PC-9 (cell line): ENCODE results near the gene FAM174C. TPM values are rescaled to one million over a fixed set of nuclear protein-coding genes. Genes with fewer than 3 reads are reported as not detected.

Source experiments
- BruUV-seq: library from RNA; stranded (reverse); fragments of 400-500 nt; replicated peaks from 2 replicates; lab custom pipeline; 2021; lab: Mats Ljungman, UMichigan
- CTCF ChIA-PET: fragments of 300-600 bp; sonication (Branson Sonifier 250); formaldehyde crosslinking; loops from one replicate; lab custom pipeline; 2022; ENCODE audit warnings: antibody characterized with exemption; lab: Charles Lee
- POLR2A ChIA-PET: fragments of 300-600 bp; sonication (Branson Sonifier 250); formaldehyde crosslinking; loops from one replicate; lab custom pipeline; 2022; ENCODE audit warnings: antibody characterized with exemption; ENCODE audit not compliant: unreplicated experiment; lab: Charles Lee
- DNase-seq, 2 experiments: peaks; one replicate each; pipeline versions ENCODE4 v3.0.0 to v3.0.0-alpha.2; 2015 to 2022; ENCODE audit warnings: mixed read lengths in 1 of 2
- H2AFZ ChIP-seq: fragments of 200-600 bp; sonication (generic); 2 replicates; pipeline ENCODE4 v1.8.1; 2017; ENCODE audit warnings: antibody characterized with exemption
- H3F3A ChIP-seq: fragments of 200-600 bp; sonication (generic); 2 replicates; pipeline ENCODE4 v1.8.1; 2017; ENCODE audit warnings: antibody characterized with exemption, mild to moderate bottlenecking, low read depth; ENCODE audit not compliant: insufficient read depth
- H3K27ac ChIP-seq: fragments of 200-600 bp; sonication (generic); 2 replicates; pipeline ENCODE4 v1.6.1; 2016; ENCODE audit warnings: mixed run types
- H3K27me3 ChIP-seq: fragments of 200-600 bp; sonication (generic); 2 replicates; pipeline ENCODE4 v1.6.1; 2016; ENCODE audit warnings: low read depth, mixed run types; ENCODE audit not compliant: insufficient read depth
- H3K36me3 ChIP-seq: fragments of 200-600 bp; sonication (generic); 2 replicates; pipeline ENCODE4 v1.6.1; 2016; ENCODE audit warnings: low read depth, mixed run types
- H3K4me1 ChIP-seq: fragments of 200-600 bp; sonication (generic); replicated peaks from 2 replicates; pipeline ENCODE4 v1.6.1; 2016; ENCODE audit warnings: mixed run types; ENCODE audit not compliant: insufficient read depth
- H3K4me2 ChIP-seq: fragments of 200-600 bp; sonication (generic); 2 replicates; pipeline ENCODE4 v1.6.1; 2017; ENCODE audit warnings: mixed run types
- H3K4me3 ChIP-seq: fragments of 200-600 bp; sonication (generic); 2 replicates; pipeline ENCODE4 v1.6.1; 2016; ENCODE audit warnings: mixed run types
- H3K79me2 ChIP-seq: fragments of 200-600 bp; sonication (generic); 2 replicates; pipeline ENCODE4 v1.6.1; 2017; ENCODE audit warnings: low read depth, mixed run types
- H3K9me2 ChIP-seq: fragments of 200-600 bp; sonication (generic); 2 replicates; pipeline ENCODE4 v1.8.1; 2017; ENCODE audit warnings: mild to moderate bottlenecking; ENCODE audit not compliant: insufficient read depth
- H3K9me3 ChIP-seq: fragments of 200-600 bp; sonication (generic); 2 replicates; pipeline ENCODE4 v1.8.1; 2016; ENCODE audit warnings: low read depth; ENCODE audit not compliant: insufficient read depth
- H4K20me1 ChIP-seq: fragments of 200-600 bp; sonication (generic); 2 replicates; pipeline ENCODE4 v1.8.1; 2017; ENCODE audit not compliant: insufficient read depth
- EZH2 ChIP-seq: fragments of 200-600 bp; sonication (generic); IDR thresholded peaks from 2 replicates; pipeline ENCODE4 v1.8.0; 2017; ENCODE audit warnings: antibody characterized with exemption, low read depth
- intact Hi-C: fragments of 100-400 bp; cut with micrococcal nuclease; formaldehyde crosslinking; loops from one replicate; pipeline ENCODE4 v1.10.0; 2022; ENCODE audit not compliant: unreplicated experiment
- total RNA-seq: library from RNA; stranded (reverse); gene quantifications from 2 replicates; pipeline ENCODE4 v1.2.3, GENCODE V29; 2021
- TF ChIP-seq, protein P1 (sequence below): fragments of 200-600 bp; sonication (generic); conservative IDR thresholded peaks from 2 replicates; pipeline ENCODE4 v1.6.1; 2017; ENCODE audit warnings: mixed run types, antibody characterized with exemption, mild to moderate bottlenecking, moderate library complexity

FAM174C gene
- total RNA-seq, 1 experiment from 2014 or later = 51.8 TPM

- Histone ChIP-seq H3K4me3 (peak overlapping the region; percentile 71), H3K4me2 (peak overlapping the region; percentile 75), H3K4me1 (peaks cover 19% of the 10 kb centered on the region), H3K79me2 (peaks cover 57% of the 10 kb centered on the region), H3K36me3 (peaks cover 3% of the 10 kb centered on the region; the same call in 1 of the 2 replicates), H4K20me1 (peaks cover 14% of the 10 kb centered on the region; the same call in 1 of the 2 replicates), H3K9me3 (no peaks in the 10 kb centered on the region), H2AFZ (no peak overlapping the region), H3K9me2 (no peaks in the 10 kb centered on the region), H3K27ac (peak overlapping the region; percentile 88), H3K27me3 (no peaks in the 10 kb centered on the region), H3F3A (peaks cover 36% of the 10 kb centered on the region)
- no TSS peak for BruUV-seq
- ChIA-PET POLR2A (interaction anchor here (0.5 to 1.6 kb wide), 6 partner anchors 14 to 681 kb away, joined by 3 to 33 read pairs (median 6); partner anchors contain the start of gene CIRBP), CTCF (interaction anchor here (0.9 kb wide), 1 partner anchor 16 kb away, joined by 4 read pairs; no protein-coding TSS in a partner anchor)
- no peak for TF ChIP-seq EZH2
- TF ChIP-seq, protein P1, sequence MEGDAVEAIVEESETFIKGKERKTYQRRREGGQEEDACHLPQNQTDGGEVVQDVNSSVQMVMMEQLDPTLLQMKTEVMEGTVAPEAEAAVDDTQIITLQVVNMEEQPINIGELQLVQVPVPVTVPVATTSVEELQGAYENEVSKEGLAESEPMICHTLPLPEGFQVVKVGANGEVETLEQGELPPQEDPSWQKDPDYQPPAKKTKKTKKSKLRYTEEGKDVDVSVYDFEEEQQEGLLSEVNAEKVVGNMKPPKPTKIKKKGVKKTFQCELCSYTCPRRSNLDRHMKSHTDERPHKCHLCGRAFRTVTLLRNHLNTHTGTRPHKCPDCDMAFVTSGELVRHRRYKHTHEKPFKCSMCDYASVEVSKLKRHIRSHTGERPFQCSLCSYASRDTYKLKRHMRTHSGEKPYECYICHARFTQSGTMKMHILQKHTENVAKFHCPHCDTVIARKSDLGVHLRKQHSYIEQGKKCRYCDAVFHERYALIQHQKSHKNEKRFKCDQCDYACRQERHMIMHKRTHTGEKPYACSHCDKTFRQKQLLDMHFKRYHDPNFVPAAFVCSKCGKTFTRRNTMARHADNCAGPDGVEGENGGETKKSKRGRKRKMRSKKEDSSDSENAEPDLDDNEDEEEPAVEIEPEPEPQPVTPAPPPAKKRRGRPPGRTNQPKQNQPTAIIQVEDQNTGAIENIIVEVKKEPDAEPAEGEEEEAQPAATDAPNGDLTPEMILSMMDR = no peak
- DNase-seq = peak; percentile 84 to 87
- intact Hi-C loops = loop anchor here (2.0 kb wide), 1 partner anchor 14 kb away; no protein-coding TSS in a partner anchor
Measured at GRCh38 chr19:1252221-1252820, 23.0 kb upstream of the FAM174C start.

- intact Hi-C loops = loop anchor here (1.0 to 2.0 kb wide), 2 partner anchors 9 to 14 kb away; no protein-coding TSS in a partner anchor
- Histone ChIP-seq H4K20me1 (peaks cover 14% of the 10 kb centered on the region; the same call in 1 of the 2 replicates), H3K9me2 (no peaks in the 10 kb centered on the region), H3K4me3 (peak overlapping the region; percentile 71; the same call in 1 of the 2 replicates), H3K27ac (peak overlapping the region; percentile 88), H3K36me3 (peaks cover 3% of the 10 kb centered on the region; the same call in 1 of the 2 replicates), H3K4me1 (peaks cover 18% of the 10 kb centered on the region), H3F3A (peaks cover 36% of the 10 kb centered on the region; the same call in 1 of the 2 replicates), H3K27me3 (no peaks in the 10 kb centered on the region), H3K4me2 (peak overlapping the region; percentile 75), H3K9me3 (no peaks in the 10 kb centered on the region), H2AFZ (no peak overlapping the region), H3K79me2 (peaks cover 57% of the 10 kb centered on the region)
- ChIA-PET POLR2A (interaction anchor here (0.5 to 1.6 kb wide), 10 partner anchors 8 to 682 kb away, joined by 3 to 33 read pairs (median 4); partner anchors contain the start of genes CIRBP and FAM174C), CTCF (interaction anchor here (0.9 to 1.0 kb wide), 3 partner anchors 8 to 16 kb away, joined by 4 to 6 read pairs (median 5); no protein-coding TSS in a partner anchor)
- TF ChIP-seq EZH2 = no peak
- TF ChIP-seq, protein P1 = no peak
- BruUV-seq = no TSS peak
- peak; percentile 78 to 88 for DNase-seq
Measured at GRCh38 chr19:1252821-1253513, 22.4 kb upstream of the FAM174C start.
